ENCODE results near the gene PPP1CA.

GRCh38 chr11:67408437-67409200, 7.0 kb upstream of the PPP1CA start:
- TF ChIP-seq CTCF (IDR thresholded peaks at IDR 0.05) (no peak), POLR2A (IDR thresholded peaks at IDR 0.05) (no peak)
